HG03097 (cell line): ENCODE data around the gene BPIFB6.

Experiments
- ATAC-seq: cut with Tn5 transposase; IDR thresholded peaks from one replicate; pipeline ENCODE4 v1.9.1; 2021; ENCODE audit not compliant: unreplicated experiment, low FRiP score

Gene BPIFB6

DNA sequence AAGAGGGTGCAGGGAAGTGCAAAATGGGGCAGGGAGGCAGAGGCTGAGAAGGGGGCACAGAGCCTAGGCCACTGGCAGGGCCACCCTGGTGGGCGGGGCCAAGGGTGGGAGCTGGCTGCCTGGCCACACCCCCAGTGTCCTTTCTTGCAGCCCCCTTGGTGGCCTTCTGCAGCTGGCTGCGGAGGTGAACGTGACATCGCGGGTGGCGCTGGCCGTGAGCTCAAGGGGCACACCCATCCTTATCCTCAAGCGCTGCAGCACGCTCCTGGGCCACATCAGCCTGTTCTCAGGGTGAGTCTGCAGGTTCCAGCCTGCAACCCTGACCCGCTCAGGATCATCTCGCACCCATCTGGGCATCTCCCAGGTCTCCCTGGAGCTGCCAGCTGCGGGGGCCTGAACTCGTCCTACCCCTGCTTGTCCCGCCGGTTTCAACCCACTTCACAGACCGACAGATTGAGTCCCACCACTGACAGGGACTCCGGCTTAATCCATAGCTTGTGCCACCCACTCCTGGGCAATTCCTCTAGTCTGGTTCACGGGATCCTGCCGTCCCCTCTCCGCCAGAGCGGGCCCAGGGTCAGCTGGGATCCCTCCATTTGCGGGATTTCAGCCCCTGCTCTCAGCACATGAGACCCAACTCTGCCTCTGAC, 28.4 kb downstream of the BPIFB6 start:
- ATAC-seq: no peak

- ATAC-seq: no peak
These were observed 30.2 kb downstream of the BPIFB6 start for GRCh38 chr20:33061658-33062028.

DNA sequence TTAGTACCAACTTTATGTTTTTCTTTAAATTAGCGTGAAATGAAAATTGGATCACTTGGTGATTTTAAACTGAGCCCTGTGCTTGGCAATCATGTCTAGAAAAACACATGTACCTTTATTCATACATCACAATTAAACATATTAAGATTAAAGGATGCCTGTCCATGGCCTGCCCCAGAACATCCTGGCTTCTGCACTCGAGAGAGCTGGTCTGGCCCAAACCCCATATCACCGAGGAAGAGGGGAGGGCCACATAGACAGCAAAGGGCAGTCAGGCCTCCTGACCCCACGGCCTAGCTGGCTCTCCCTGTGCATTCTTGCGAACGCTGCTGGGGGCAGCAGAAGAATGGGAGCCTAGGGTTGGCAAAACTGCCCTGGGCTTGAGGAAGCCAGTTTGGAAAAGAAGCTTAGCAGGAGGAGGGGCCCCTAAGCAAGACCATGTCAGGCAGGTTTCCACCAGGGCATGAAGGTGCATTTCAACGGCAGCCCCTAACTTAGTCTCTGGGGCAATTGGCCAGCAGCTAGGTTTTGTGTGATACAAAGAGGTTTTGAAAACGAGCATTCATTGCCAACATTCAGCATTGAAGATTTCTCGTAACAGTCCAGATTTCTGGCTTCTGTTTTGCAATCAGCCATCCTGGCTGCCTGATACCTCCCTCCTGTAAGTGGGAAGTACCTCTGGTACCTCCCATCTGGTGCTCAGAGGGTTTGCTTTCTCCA, 30.8 kb downstream of the BPIFB6 start:
- ATAC-seq: no peak

GRCh38 chr20:33062825-33063149, 31.3 kb downstream of the BPIFB6 start:
- ATAC-seq: no peak

- no peak for ATAC-seq
These were observed 31.8 kb downstream of the BPIFB6 start for GRCh38 chr20:33063271-33063670.

DNA sequence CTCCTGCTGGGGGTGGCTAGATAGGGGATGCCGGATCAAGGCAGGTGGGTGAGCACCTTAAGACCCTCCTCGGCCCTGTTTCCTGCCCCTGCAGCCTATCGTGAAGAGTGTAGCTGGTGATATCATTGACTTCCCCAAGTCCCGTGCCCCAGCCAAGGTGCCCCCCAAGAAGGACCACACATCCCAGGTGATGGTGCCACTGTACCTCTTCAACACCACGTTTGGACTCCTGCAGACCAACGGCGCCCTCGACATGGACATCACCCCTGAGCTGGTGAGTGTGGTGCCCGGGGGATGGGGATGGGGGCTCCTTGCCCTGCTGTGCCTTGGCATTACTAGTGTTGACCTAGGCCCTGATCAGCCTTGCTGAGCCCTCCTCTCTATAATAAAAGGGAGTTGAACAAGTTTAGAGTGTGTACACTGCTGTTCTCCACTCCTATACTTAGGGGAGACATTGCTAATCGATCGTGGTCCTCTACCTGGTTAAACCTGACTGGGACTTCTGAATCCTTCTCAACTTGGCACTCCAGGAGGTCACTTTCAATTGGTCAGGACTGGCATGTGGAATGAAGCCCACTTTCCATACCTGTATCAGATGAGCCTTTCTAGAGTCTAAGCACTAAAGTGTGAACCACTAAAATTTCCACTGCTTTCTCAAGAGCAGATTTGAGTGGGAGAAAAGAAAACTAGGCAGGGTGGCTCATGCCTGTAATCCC, 33.3 kb downstream of the BPIFB6 start:
- ATAC-seq: no peak

GRCh38 chr20:33065785-33066184, 34.3 kb downstream of the BPIFB6 start:
- no peak for ATAC-seq

DNA sequence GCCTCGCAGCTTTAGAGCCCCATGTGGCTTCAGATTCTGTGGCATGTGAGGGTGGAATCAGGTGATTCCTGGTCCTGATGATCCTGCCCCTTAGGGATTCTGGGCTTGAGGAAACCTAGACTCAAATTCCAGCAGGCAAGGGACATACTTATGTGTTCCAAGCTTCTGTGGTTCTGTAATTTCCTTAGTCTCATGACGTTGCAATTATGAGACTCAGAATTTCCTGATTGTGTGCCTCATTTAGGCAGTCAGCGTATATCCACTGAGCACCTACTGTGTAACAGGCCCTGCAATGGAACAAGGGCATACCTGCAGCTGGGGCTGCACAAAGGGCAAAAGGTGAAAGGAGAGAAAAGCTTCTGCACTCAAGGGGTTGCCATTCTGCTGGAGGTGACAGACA, 36.4 kb downstream of the BPIFB6 start:
- ATAC-seq: no peak

- ATAC-seq: no peak
These were observed 36.9 kb downstream of the BPIFB6 start for GRCh38 chr20:33068251-33068939.

DNA sequence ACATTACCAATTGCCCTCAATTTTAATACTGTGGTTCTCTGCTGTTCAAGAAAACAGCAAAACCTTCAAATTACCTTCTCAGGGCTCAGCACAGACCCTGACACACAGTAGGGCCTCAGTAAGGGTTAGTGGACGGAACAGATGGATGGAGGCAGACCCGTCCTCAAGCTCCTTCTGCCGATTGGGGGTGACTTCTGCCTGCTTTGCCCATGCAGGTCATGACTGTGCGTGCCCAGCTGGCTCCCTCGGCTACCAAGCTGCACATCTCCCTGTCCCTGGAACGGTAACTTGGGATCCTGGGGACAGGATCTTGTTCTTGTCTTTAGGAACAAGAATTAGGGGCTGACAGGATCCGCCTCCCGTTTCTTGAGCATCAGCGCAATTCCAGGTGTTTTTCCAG, 38.2 kb downstream of the BPIFB6 start:
- no peak for ATAC-seq

DNA sequence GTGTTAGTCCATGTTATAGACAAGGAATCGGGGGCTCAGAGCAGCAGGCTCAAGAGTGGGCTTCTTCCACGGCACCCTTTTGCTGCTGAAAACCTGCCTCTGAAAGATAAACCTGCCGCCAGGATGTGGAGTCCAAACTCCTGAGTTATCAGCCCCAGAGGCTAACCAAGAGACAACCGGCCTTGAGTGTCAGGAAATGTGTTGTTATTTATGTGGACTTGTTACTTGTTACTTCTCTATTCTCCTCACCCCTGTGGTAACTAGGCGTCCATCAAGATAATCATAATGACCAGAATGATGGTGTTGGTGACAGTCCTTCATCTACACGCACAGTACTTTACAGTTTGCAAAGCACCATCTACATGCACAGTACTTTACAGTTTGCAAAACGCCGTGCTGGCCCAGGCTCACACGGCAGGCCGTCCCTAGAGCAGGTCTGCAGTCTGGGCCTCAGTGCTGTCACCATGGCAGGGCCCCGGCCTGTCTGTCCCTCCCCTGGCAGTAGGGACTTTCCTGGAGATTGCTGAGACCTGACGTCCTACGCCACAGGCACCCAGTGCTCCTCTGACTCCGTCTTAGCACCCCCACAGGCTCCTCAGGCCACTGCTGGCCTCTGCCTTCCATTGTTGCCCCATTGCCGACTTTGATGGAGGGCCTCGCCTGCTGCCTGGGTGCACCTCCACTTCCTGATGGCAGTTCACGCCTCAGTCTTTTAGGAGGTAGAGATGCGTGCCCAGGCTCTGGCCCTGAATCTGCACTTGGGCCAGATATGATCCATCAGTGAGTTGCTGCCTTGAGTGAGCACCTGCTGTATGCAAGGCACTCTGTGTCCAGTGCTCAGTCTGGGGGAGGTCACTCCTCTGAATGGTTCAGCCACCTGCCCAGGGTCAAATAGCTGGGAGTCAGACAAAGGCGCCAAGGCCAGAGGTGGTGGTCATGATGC, 38.9 kb downstream of the BPIFB6 start:
- ATAC-seq: no peak

GRCh38 chr20:33071198-33071597, 39.8 kb downstream of the BPIFB6 start:
- no peak for ATAC-seq

DNA sequence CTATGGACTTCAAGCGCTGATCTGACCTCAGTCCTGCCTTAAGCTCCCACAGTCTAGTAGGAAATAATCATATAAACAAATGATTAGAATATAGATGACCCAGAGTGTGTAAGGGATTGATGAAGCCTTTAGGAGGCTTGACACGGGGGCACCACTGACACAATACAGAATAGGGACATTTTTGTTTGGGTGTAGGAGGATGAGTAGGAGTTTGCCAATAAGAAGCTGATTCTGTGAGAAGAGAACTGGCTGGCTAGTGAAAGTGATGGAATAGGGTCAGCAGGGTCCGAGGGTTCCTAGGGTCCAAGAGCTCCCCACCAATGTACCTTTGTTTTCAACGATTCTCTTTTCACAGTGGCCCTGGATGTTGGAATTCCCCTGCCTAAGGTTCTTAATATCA, 40.9 kb downstream of the BPIFB6 start:
- no peak for ATAC-seq

DNA sequence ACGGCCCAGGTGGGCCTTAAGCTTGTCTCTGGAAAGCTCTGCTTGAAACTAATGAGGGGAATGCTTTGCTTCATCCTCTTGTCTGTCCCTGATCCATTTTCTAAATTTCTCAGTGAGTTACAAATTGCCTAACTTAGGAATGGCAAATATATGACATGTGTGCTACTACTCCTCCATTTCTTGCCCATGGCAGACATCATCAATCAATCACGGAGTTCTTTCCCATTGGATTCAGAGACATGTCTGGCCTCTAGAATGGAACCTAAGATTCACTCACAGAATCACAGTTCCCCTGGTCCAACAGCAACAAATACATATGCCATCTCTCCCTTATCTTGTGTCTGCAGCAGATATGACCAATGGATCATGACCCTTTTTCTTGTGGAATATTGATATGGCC, 41.4 kb downstream of the BPIFB6 start:
- ATAC-seq: no peak

DNA sequence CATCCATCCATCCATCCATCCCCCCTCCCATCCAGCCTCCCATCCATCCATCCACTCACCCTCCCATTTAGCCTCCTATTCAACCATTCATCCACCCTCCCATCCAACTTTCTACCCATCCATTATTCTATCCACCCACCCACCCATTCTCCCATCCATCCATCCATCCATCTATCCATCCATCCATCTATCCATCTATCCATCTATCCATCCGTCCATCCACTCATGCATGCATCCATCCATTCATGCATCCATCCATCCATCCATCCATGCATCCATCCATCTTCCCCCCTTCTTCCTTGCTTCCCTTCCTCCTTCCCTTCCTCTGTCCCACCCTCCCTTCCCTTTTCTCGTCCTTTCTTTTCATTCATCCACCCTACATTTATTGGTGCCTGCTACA, 43.2 kb downstream of the BPIFB6 start:
- ATAC-seq: no peak

- ATAC-seq: no peak
These were observed 43.8 kb downstream of the BPIFB6 start for GRCh38 chr20:33075281-33075680.

- ATAC-seq: no peak
These were observed 45.4 kb downstream of the BPIFB6 start for GRCh38 chr20:33076662-33077372.

GRCh38 chr20:33079259-33079658, 47.8 kb downstream of the BPIFB6 start, which contains the start of gene BPIFB4:
Gene BPIFB4, plus strand, starts transcription at chr20:33079643. Its CDS starts 1,884 bp downstream, at chr20:33081527.
- ATAC-seq: no peak

GRCh38 chr20:33081411-33082154, 50.1 kb downstream of the BPIFB6 start:
- ATAC-seq: no peak
